SK-N-SH (cell line): ENCODE results near the gene AATF. TPM values are rescaled to one million over a fixed set of nuclear protein-coding genes. Genes with fewer than 3 reads are reported as not detected.

Experiments
- CTCF ChIA-PET: fragments of 300-600, 350-600 bp; formaldehyde crosslinking; extraction: SDS; loops from one replicate; lab custom pipeline; 2021; lab: Yijun Ruan, JAX
- POLR2A ChIA-PET: fragments of 350-600 bp; sonication (Branson Sonifier 250); formaldehyde crosslinking; extraction: SDS; loops from one replicate; lab custom pipeline; 2020; ENCODE audit warnings: antibody characterized with exemption, inconsistent platforms; lab: Yijun Ruan, JAX
- DNase-seq: peaks from one replicate; pipeline ENCODE4 v3.0.0; 2012
- H2AFZ ChIP-seq: fragments of 200-600 bp; sonication (generic); 2 replicates; pipeline ENCODE4 v1.8.1; 2016; ENCODE audit warnings: antibody characterized with exemption, mild to moderate bottlenecking, low read depth
- H3F3A ChIP-seq: fragments of 200-600 bp; sonication (generic); replicated peaks from 2 replicates; pipeline ENCODE3; 2016; ENCODE audit warnings: antibody characterized with exemption, mild to moderate bottlenecking; ENCODE audit not compliant: insufficient read depth
- H3K27ac ChIP-seq, 2 experiments: fragments of 200-500 bp in 1 of 2; fragments of 200-600 bp in 1 of 2; sonication (Bioruptor generic) in 1 of 2; sonication (generic), shearing (Covaris generic) in 1 of 2; 2 replicates each; pipeline versions ENCODE4 v1.5.1 to v1.6.1; 2014 to 2016; ENCODE audit warnings: low read depth in 2 of 2, inconsistent platforms in 1 of 2, low read length in 1 of 2, mild to moderate bottlenecking in 1 of 2, mixed read lengths in 1 of 2
- H3K27me3 ChIP-seq: fragments of 200-600 bp; sonication (generic), shearing (Covaris generic); 2 replicates; pipeline ENCODE4 v1.6.1; 2016; ENCODE audit warnings: mixed run types; ENCODE audit not compliant: insufficient read depth
- H3K36me3 ChIP-seq, 2 experiments: fragments of 200-500 bp in 1 of 2; fragments of 200-600 bp in 1 of 2; sonication (Bioruptor generic) in 1 of 2; sonication (generic) in 1 of 2; replicated peaks in 1 of 2; 2 replicates each; pipeline versions ENCODE3 to v1.5.1; 2014 to 2016; ENCODE audit warnings: low read length in 1 of 2, mild to moderate bottlenecking in 1 of 2; ENCODE audit not compliant: insufficient read depth in 2 of 2, control insufficient read depth in 1 of 2
- H3K4me1 ChIP-seq, 2 experiments: fragments of 200-500 bp in 1 of 2; fragments of 200-600 bp in 1 of 2; sonication (Bioruptor generic) in 1 of 2; sonication (generic), shearing (Covaris generic) in 1 of 2; 2 replicates each; pipeline versions ENCODE4 v1.5.1 to v1.6.1; 2014 to 2016; ENCODE audit warnings: low read depth in 1 of 2, low read length in 1 of 2, mixed run types in 1 of 2; ENCODE audit not compliant: insufficient read depth in 2 of 2, control insufficient read depth in 1 of 2
- H3K4me2 ChIP-seq: fragments of 200-600 bp; sonication (generic), shearing (Covaris generic); 2 replicates; pipeline ENCODE4 v1.6.1; 2017; ENCODE audit warnings: mixed run types
- H3K4me3 ChIP-seq, 2 experiments: fragments of 200-500 bp in 1 of 2; fragments of 200-600 bp in 1 of 2; sonication (Bioruptor generic) in 1 of 2; sonication (generic), shearing (Covaris generic) in 1 of 2; 2 replicates each; pipeline versions ENCODE4 v1.5.1 to v1.8.1; 2014 to 2016; ENCODE audit warnings: low read depth in 2 of 2, inconsistent platforms in 1 of 2, low read length in 1 of 2, mild to moderate bottlenecking in 1 of 2, mixed read lengths in 1 of 2, moderate library complexity in 1 of 2
- H3K79me2 ChIP-seq: fragments of 200-600 bp; sonication (generic); 2 replicates; pipeline ENCODE4 v1.8.1; 2017; ENCODE audit warnings: mild to moderate bottlenecking; ENCODE audit not compliant: insufficient read depth
- H3K9ac ChIP-seq: fragments of 200-600 bp; sonication (generic); 2 replicates; pipeline ENCODE4 v1.6.1; 2017; ENCODE audit warnings: mixed run types
- H3K9me2 ChIP-seq: fragments of 200-600 bp; sonication (generic); 2 replicates; pipeline ENCODE4 v1.6.1; 2017; ENCODE audit warnings: mixed run types
- H3K9me3 ChIP-seq: fragments of 200-600 bp; sonication (generic); 2 replicates; pipeline ENCODE4 v1.6.1; 2017; ENCODE audit warnings: mixed run types, mild to moderate bottlenecking, moderate library complexity
- H4K20me1 ChIP-seq: fragments of 200-600 bp; sonication (generic); 2 replicates; pipeline ENCODE4 v1.6.1; 2017; ENCODE audit warnings: mild to moderate bottlenecking, mixed run types; ENCODE audit not compliant: insufficient read depth
- EP300 ChIP-seq, 2 experiments: IDR thresholded peaks; 2 replicates each; pipeline versions ENCODE4 v1.4.0 to v1.6.1; 2012; ENCODE audit warnings: borderline replicate concordance in 1 of 2, low read depth in 1 of 2, low read length in 1 of 2
- EZH2phosphoT487 ChIP-seq: fragments of 200-600 bp; sonication (generic); IDR thresholded peaks from 2 replicates; pipeline ENCODE4 v1.6.1; 2017; ENCODE audit warnings: low read depth, mixed run types, mild to moderate bottlenecking, antibody characterized with exemption, moderate library complexity, borderline replicate concordance
- FOSL2 ChIP-seq: IDR thresholded peaks from 2 replicates; pipeline ENCODE4 v1.4.0; 2012; ENCODE audit warnings: low read depth, mild to moderate bottlenecking, moderate library complexity, borderline replicate concordance
- FOXM1 ChIP-seq: IDR thresholded peaks from 2 replicates; pipeline ENCODE4 v1.4.0; 2012; ENCODE audit warnings: low read depth, mild to moderate bottlenecking
- GABPA ChIP-seq: IDR thresholded peaks from 2 replicates; pipeline ENCODE4 v1.4.0; 2012; ENCODE audit warnings: low read depth, mild to moderate bottlenecking
- GATA2 ChIP-seq: sonication (generic); formaldehyde crosslinking; IDR thresholded peaks from 2 replicates; pipeline ENCODE4 v1.5.0; 2020; ENCODE audit warnings: mild to moderate bottlenecking, missing genetic modification reagents
- MEF2A ChIP-seq: IDR thresholded peaks from 2 replicates; pipeline ENCODE4 v1.4.0; 2012; ENCODE audit warnings: low read depth, borderline replicate concordance
- MXI1 ChIP-seq: IDR thresholded peaks from 2 replicates; pipeline ENCODE4 v1.6.1; 2012; ENCODE audit warnings: mild to moderate bottlenecking, low read depth, low read length, improper control_type of control experiment
- NRF1 ChIP-seq: IDR thresholded peaks from 2 replicates; pipeline ENCODE4 v1.6.1; 2012; ENCODE audit warnings: low read depth, mild to moderate bottlenecking, low read length
- POLR2AphosphoS5 ChIP-seq: IDR thresholded peaks from 2 replicates; pipeline ENCODE4 v1.6.1; 2012; ENCODE audit warnings: low read depth, low read length
- RCOR1 ChIP-seq: fragments of 150-350 bp; IDR thresholded peaks from 2 replicates; pipeline ENCODE4 v1.6.1; 2017; ENCODE audit warnings: antibody characterized with exemption, low read length
- RXRA ChIP-seq: IDR thresholded peaks from 2 replicates; pipeline ENCODE4 v1.4.0; 2012; ENCODE audit warnings: low read depth, mild to moderate bottlenecking, borderline replicate concordance
- SIN3A ChIP-seq: IDR thresholded peaks from 2 replicates; pipeline ENCODE4 v1.6.1; 2012; ENCODE audit warnings: low read depth, mild to moderate bottlenecking, low read length, moderate library complexity, borderline replicate concordance
- TEAD4 ChIP-seq: IDR thresholded peaks from 2 replicates; pipeline ENCODE4 v1.4.0; 2012; ENCODE audit warnings: mild to moderate bottlenecking, borderline replicate concordance; ENCODE audit not compliant: insufficient read depth
- YY1 ChIP-seq: IDR thresholded peaks from 2 replicates; pipeline ENCODE4 v1.4.0; 2012; ENCODE audit warnings: low read depth, mild to moderate bottlenecking
- WGBS: methylation state at CpG from one replicate; pipeline ENCODE4 v1.1.6; 2017; ENCODE audit warnings: low lambda C conversion rate; 5-methylcytosine and 5-hydroxymethylcytosine counted together
- polyA plus RNA-seq, 3 experiments: library from polyadenylated mRNA; depleted of rRNA; stranded (reverse); fragments of >200 nt; gene quantifications; 2 replicates each; pipeline ENCODE4 v1.2.3, GENCODE V29; 2012
- TF ChIP-seq, protein P1 (sequence below): IDR thresholded peaks from 2 replicates; pipeline ENCODE4 v1.6.1; 2012; ENCODE audit warnings: mild to moderate bottlenecking, low read depth, low read length, moderate library complexity
- TF ChIP-seq, protein P2 (sequence below): IDR thresholded peaks from 2 replicates; pipeline ENCODE4 v1.4.0; 2012; ENCODE audit warnings: low read depth, borderline replicate concordance
- TF ChIP-seq, protein P3 (sequence below): fragments of 200-600 bp; sonication (generic); IDR thresholded peaks from 2 replicates; pipeline ENCODE4 v1.6.1; 2017; ENCODE audit warnings: antibody characterized with exemption, mild to moderate bottlenecking, moderate library complexity
- TF ChIP-seq, protein P4 (sequence below): IDR thresholded peaks from 2 replicates; pipeline ENCODE4 v1.4.0; 2012; ENCODE audit warnings: low read depth
- TF ChIP-seq, protein P5 (sequence below): IDR thresholded peaks from 2 replicates; pipeline ENCODE4; 2012

The AATF gene
- polyA plus RNA-seq, 1 of the 3 experiments (the other 2 are of a cell fraction): 18.8 TPM

DNA sequence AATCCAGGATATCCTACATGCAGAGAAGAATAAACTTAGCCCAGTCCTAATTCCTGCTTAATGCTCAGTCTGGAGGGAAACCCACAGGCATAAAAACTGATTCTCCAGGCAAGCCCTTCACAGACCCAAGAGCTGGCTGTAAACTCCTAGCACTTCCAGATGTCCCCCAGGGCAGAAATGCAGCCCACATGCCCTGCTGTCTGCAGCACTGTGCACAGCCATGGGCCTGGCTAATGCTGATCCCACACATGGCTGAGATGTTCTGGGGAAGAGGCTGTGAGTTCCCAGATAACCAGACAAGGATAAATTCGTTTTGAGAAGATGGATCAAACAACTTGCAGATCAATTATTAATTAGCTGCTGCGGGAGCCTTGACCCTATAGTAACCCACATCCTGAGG is 148.4 kb downstream of the AATF start:
- H3K4me3 ChIP-seq: no peak overlapping the region
- CTCF ChIA-PET: interaction anchor here (0.7 to 3.1 kb wide), 7 partner anchors 10 to 78 kb away, joined by 3 to 15 read pairs (median 3); no protein-coding TSS in a partner anchor
- no peak overlapping the region for H3K4me2 ChIP-seq
- H2AFZ ChIP-seq: no peak overlapping the region
- no peaks in the 10 kb centered on the region for H3F3A ChIP-seq
- no peaks in the 10 kb centered on the region for H4K20me1 ChIP-seq
- TF ChIP-seq MXI1 (peak; percentile 37; the same call in 1 of the 2 replicates), MEF2A (no peak), GABPA (no peak), FOSL2 (no peak), TEAD4 (no peak), GATA2 (CRISPR knock-in tag) (peak; percentile 49), NRF1 (no peak), YY1 (no peak), SIN3A (no peak), EP300 (IDR thresholded peaks at IDR 0.05; ENCODE audit: borderline replicate concordance in 1 of 2, low read depth in 1 of 2, low read length in 1 of 2) (peak in 1 of 2 experiments; percentile 45; a peak in 1 of 4 replicates), RCOR1 (peak; percentile 26; the same call in 1 of the 2 replicates)
- TF ChIP-seq, protein P1, sequence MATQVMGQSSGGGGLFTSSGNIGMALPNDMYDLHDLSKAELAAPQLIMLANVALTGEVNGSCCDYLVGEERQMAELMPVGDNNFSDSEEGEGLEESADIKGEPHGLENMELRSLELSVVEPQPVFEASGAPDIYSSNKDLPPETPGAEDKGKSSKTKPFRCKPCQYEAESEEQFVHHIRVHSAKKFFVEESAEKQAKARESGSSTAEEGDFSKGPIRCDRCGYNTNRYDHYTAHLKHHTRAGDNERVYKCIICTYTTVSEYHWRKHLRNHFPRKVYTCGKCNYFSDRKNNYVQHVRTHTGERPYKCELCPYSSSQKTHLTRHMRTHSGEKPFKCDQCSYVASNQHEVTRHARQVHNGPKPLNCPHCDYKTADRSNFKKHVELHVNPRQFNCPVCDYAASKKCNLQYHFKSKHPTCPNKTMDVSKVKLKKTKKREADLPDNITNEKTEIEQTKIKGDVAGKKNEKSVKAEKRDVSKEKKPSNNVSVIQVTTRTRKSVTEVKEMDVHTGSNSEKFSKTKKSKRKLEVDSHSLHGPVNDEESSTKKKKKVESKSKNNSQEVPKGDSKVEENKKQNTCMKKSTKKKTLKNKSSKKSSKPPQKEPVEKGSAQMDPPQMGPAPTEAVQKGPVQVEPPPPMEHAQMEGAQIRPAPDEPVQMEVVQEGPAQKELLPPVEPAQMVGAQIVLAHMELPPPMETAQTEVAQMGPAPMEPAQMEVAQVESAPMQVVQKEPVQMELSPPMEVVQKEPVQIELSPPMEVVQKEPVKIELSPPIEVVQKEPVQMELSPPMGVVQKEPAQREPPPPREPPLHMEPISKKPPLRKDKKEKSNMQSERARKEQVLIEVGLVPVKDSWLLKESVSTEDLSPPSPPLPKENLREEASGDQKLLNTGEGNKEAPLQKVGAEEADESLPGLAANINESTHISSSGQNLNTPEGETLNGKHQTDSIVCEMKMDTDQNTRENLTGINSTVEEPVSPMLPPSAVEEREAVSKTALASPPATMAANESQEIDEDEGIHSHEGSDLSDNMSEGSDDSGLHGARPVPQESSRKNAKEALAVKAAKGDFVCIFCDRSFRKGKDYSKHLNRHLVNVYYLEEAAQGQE: no peak
- TF ChIP-seq, protein P2, sequence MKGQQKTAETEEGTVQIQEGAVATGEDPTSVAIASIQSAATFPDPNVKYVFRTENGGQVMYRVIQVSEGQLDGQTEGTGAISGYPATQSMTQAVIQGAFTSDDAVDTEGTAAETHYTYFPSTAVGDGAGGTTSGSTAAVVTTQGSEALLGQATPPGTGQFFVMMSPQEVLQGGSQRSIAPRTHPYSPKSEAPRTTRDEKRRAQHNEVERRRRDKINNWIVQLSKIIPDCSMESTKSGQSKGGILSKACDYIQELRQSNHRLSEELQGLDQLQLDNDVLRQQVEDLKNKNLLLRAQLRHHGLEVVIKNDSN: no peak
- TF ChIP-seq, all 33 proteins: peak for 4
- Histone ChIP-seq H3K27me3 (no peaks in the 10 kb centered on the region), H3K9me2 (no peaks in the 10 kb centered on the region), H3K9me3 (no peaks in the 10 kb centered on the region), H3K4me1 (peaks cover 0 to 23% of the 10 kb centered on the region in 2 experiments; a peak in 1 of 4 replicates), H3K36me3 (peaks cover 9 to 49% of the 10 kb centered on the region in 2 experiments), H3K79me2 (no peaks in the 10 kb centered on the region), H3K27ac (peak overlapping the region in 1 of 2 experiments; percentile 6; a peak in 2 of 4 replicates), H3K9ac (no peak overlapping the region)
- POLR2A ChIA-PET: interaction anchor here (0.6 to 1.3 kb wide), 2 partner anchors 9 to 148 kb away, joined by 3 read pairs; no protein-coding TSS in a partner anchor
- peak; percentile 49 for DNase-seq
- WGBS: 41% methylated on average over 2 of the region's 2 CpGs

DNA sequence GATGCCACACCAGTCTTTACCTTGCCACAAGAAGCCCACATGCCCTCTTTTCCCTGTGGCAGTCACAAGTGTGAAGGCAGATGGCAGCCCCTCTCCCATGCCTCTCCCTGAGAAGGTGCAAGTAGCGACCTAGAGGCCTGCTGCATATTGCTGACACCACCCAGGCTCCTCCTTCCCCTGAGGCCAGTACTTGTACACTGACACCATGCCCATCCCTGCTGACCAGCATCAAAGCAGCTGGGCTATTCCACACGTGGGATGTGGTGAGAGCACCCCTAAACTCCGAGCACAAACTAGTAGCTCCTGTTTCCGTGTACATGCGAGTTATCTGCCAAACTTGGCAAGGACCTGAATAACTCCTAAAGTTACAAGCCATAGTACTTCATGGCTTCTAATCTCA is 149.4 kb downstream of the AATF start:
- POLR2A ChIA-PET: interaction anchor here (1.3 kb wide), 1 partner anchor 8 kb away, joined by 3 read pairs; no protein-coding TSS in a partner anchor
- Histone ChIP-seq H3K4me3 (no peak overlapping the region), H2AFZ (no peak overlapping the region), H3K36me3 (peaks cover 9 to 49% of the 10 kb centered on the region in 2 experiments), H3K9ac (no peak overlapping the region), H3F3A (no peaks in the 10 kb centered on the region), H3K79me2 (no peaks in the 10 kb centered on the region), H3K4me1 (peaks cover 0 to 22% of the 10 kb centered on the region in 2 experiments; a peak in 1 of 4 replicates), H3K4me2 (no peak overlapping the region), H3K9me2 (no peaks in the 10 kb centered on the region), H3K9me3 (no peaks in the 10 kb centered on the region), H3K27me3 (no peaks in the 10 kb centered on the region), H4K20me1 (no peaks in the 10 kb centered on the region), H3K27ac (no peak overlapping the region)
- CTCF ChIA-PET: interaction anchor here (0.7 to 1.8 kb wide), 6 partner anchors 9 to 468 kb away, joined by 3 to 7 read pairs (median 3); no protein-coding TSS in a partner anchor
- DNase-seq: no peak
- 90% methylated on average over 5 of the region's 5 CpGs for WGBS
- TF ChIP-seq, protein P3, sequence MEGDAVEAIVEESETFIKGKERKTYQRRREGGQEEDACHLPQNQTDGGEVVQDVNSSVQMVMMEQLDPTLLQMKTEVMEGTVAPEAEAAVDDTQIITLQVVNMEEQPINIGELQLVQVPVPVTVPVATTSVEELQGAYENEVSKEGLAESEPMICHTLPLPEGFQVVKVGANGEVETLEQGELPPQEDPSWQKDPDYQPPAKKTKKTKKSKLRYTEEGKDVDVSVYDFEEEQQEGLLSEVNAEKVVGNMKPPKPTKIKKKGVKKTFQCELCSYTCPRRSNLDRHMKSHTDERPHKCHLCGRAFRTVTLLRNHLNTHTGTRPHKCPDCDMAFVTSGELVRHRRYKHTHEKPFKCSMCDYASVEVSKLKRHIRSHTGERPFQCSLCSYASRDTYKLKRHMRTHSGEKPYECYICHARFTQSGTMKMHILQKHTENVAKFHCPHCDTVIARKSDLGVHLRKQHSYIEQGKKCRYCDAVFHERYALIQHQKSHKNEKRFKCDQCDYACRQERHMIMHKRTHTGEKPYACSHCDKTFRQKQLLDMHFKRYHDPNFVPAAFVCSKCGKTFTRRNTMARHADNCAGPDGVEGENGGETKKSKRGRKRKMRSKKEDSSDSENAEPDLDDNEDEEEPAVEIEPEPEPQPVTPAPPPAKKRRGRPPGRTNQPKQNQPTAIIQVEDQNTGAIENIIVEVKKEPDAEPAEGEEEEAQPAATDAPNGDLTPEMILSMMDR: no peak
- TF ChIP-seq MXI1 (no peak), RXRA (no peak), FOSL2 (no peak), FOXM1 (no peak), GATA2 (CRISPR knock-in tag) (no peak), POLR2AphosphoS5 (no peak), EZH2phosphoT487 (no peak), EP300 (IDR thresholded peaks at IDR 0.05; ENCODE audit: borderline replicate concordance in 1 of 2, low read depth in 1 of 2, low read length in 1 of 2) (no peak)
- TF ChIP-seq, protein P4, sequence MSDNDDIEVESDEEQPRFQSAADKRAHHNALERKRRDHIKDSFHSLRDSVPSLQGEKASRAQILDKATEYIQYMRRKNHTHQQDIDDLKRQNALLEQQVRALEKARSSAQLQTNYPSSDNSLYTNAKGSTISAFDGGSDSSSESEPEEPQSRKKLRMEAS: no peak
- TF ChIP-seq, protein P5, sequence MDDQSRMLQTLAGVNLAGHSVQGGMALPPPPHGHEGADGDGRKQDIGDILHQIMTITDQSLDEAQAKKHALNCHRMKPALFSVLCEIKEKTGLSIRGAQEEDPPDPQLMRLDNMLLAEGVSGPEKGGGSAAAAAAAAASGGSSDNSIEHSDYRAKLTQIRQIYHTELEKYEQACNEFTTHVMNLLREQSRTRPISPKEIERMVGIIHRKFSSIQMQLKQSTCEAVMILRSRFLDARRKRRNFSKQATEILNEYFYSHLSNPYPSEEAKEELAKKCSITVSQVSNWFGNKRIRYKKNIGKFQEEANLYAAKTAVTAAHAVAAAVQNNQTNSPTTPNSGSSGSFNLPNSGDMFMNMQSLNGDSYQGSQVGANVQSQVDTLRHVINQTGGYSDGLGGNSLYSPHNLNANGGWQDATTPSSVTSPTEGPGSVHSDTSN: no peak
